ENCODE data around the gene CMTM1. TPM values are rescaled to one million over a fixed set of nuclear protein-coding genes. Genes with fewer than 3 reads are reported as not detected.
"Not testable (repeated sequence)": the region's sequence is repeated elsewhere in the genome, so short reads cannot be mapped to it uniquely, and the experiment has no call there.

CMTM1 gene
- total and polyA plus RNA-seq, 10 donors: 0.15 to 19.0 (median 4.2) TPM

- H3K4me3 ChIP-seq: no peak overlapping the region
- H3K36me3 ChIP-seq: peaks cover 0 to 99% (median 50%) of the 10 kb centered on the region in 6 donors
- peaks cover 5 to 77% (median 44%) of the 10 kb centered on the region in 6 donors for H3K4me1 ChIP-seq
- H3K9me3 ChIP-seq: no peaks in the 10 kb centered on the region
- DNase-seq: no peak
- H3K27me3 ChIP-seq (replicated peaks in 1 of 7): no peaks in the 10 kb centered on the region
- H3K27ac ChIP-seq: peak overlapping the region in 3 of 8 donors; percentile 21 to 59 (median 22)
- intact Hi-C loops (cut with DNase I; ENCODE audit: low total_unique reads): loop anchor here (5.0 kb wide), 1 partner anchor 76 kb away; no protein-coding TSS in a partner anchor
- WGBS, 5 donors: 66 to 82% (median 71%) methylated on average over 2 of the region's 2 CpGs
- TF ChIP-seq, protein P1, sequence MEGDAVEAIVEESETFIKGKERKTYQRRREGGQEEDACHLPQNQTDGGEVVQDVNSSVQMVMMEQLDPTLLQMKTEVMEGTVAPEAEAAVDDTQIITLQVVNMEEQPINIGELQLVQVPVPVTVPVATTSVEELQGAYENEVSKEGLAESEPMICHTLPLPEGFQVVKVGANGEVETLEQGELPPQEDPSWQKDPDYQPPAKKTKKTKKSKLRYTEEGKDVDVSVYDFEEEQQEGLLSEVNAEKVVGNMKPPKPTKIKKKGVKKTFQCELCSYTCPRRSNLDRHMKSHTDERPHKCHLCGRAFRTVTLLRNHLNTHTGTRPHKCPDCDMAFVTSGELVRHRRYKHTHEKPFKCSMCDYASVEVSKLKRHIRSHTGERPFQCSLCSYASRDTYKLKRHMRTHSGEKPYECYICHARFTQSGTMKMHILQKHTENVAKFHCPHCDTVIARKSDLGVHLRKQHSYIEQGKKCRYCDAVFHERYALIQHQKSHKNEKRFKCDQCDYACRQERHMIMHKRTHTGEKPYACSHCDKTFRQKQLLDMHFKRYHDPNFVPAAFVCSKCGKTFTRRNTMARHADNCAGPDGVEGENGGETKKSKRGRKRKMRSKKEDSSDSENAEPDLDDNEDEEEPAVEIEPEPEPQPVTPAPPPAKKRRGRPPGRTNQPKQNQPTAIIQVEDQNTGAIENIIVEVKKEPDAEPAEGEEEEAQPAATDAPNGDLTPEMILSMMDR (IDR thresholded peaks at IDR 0.05 in 8 of 11, conservative IDR thresholded peaks at IDR 0.05 in 3 of 11): no peak
- TF ChIP-seq POLR2A (IDR thresholded peaks at IDR 0.05) (no peak), POLR2AphosphoS5 (IDR thresholded peaks at IDR 0.05) (no peak)
These were observed 3.3 kb upstream of the CMTM1 start for GRCh38 chr16:66562986-66563385.

- no peak for DNase-seq
- no peaks in the 10 kb centered on the region for H3K9me3 ChIP-seq
- no peaks in the 10 kb centered on the region for H3K27me3 ChIP-seq (replicated peaks in 1 of 7)
- intact Hi-C loops (cut with DNase I; ENCODE audit: low total_unique reads): loop anchor here (5.0 kb wide), 1 partner anchor 76 kb away; no protein-coding TSS in a partner anchor
- WGBS, 5 donors: 78 to 96% (median 92%) methylated on average over 2 of the region's 2 CpGs
- H3K27ac ChIP-seq: peak overlapping the region in 1 of 8 donors; percentile 9
- TF ChIP-seq POLR2A (IDR thresholded peaks at IDR 0.05) (no peak), POLR2AphosphoS5 (IDR thresholded peaks at IDR 0.05) (no peak)
- TF ChIP-seq, protein P1 (IDR thresholded peaks at IDR 0.05 in 8 of 11, conservative IDR thresholded peaks at IDR 0.05 in 3 of 11): no peak
- H3K4me1 ChIP-seq: peaks cover 5 to 69% (median 42%) of the 10 kb centered on the region in 6 donors
- peaks cover 0 to 92% (median 43%) of the 10 kb centered on the region in 6 donors for H3K36me3 ChIP-seq
- no peak overlapping the region for H3K4me3 ChIP-seq
These were observed 2.5 kb upstream of the CMTM1 start for GRCh38 chr16:66563574-66564334.

DNA sequence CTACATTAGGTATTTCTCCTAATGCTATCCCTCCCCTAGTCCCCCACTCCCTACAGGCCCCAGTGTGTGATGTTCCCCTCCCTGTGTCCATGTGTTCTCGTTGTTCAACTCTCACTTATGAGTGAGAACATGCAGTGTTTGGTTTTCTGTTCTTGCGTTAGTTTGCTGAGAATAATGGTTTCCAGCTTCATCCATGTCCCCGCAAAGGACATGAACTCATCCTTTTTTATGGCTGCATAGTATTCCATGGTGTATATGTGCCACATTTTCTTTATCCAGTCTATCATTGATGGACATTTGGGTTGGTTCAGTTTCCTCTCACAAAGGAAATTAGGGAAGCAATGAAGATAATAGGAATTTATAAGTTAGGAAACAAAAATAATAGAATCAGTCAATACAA lies 1.0 kb downstream of the CMTM1 start:
- WGBS, 5 donors: 86 to 100% (median 97%) methylated on average over 3 of the region's 3 CpGs
- H3K27ac ChIP-seq; H3K27me3 ChIP-seq (replicated peaks in 1 of 7); intact Hi-C loops (cut with DNase I; ENCODE audit: low total_unique reads); H3K4me3 ChIP-seq; H3K9me3 ChIP-seq; DNase-seq: not testable (repeated sequence)
- Histone ChIP-seq H3K36me3 (peaks cover 0 to 76% (median 37%) of the 10 kb centered on the region in 6 donors), H3K4me1 (peaks cover 0 to 50% (median 10%) of the 10 kb centered on the region in 6 donors)

DNA sequence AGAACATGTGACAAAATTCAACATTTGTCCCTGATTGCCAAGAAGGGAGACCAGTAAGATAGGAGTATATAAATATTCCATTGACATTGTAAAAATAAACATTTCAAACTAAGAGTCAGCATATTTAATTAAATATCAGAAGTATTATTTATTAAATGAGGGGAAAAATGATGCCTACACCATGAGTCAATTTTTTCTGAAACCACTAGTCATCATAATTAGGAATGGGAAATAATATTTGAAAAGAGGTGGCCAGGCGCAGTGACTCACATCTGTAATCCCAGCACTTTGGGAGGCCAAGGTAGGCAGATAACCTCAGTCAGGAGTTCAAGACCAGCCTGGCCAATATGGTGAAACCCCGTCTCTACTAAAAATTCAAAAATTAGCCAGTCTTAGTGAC lies 2.1 kb downstream of the CMTM1 start:
- Histone ChIP-seq H3K4me1 (peaks cover 0 to 44% (median under 1%) of the 10 kb centered on the region in 6 donors), H3K4me3 (no peak overlapping the region), H3K27ac (no peak overlapping the region), H3K9me3 (no peaks in the 10 kb centered on the region), H3K36me3 (peaks cover 0 to 65% (median 37%) of the 10 kb centered on the region in 6 donors), H3K27me3 (replicated peaks in 1 of 7) (no peaks in the 10 kb centered on the region)
- no peak for DNase-seq
- WGBS, 5 donors: 84 to 100% (median 91%) methylated on average over 2 of the region's 2 CpGs
- TF ChIP-seq POLR2A (IDR thresholded peaks at IDR 0.05): no peak
- TF ChIP-seq, protein P1 (IDR thresholded peaks at IDR 0.05 in 8 of 11, conservative IDR thresholded peaks at IDR 0.05 in 3 of 11): no peak
- no peak for TF ChIP-seq POLR2AphosphoS5 (IDR thresholded peaks at IDR 0.05)
- intact Hi-C loops (cut with DNase I; ENCODE audit: low total_unique reads): no loop called here

All from spleen (tissue), 11 donors.